BLaER1 (cell line): ENCODE measurements around the gene KNCN.

ENCODE experiments used
- H3K27ac ChIP-seq: shearing (Covaris generic); formaldehyde crosslinking; 2 replicates; pipeline ENCODE4 v1.8.1; 2022
- H3K27me3 ChIP-seq: shearing (Covaris generic); formaldehyde crosslinking; 2 replicates; pipeline ENCODE4 v1.8.1; 2022
- H3K36me3 ChIP-seq: shearing (Covaris generic); formaldehyde crosslinking; 2 replicates; pipeline ENCODE4 v1.8.1; 2022
- H3K4me1 ChIP-seq: shearing (Covaris generic); formaldehyde crosslinking; 2 replicates; pipeline ENCODE4 v1.8.1; 2022
- H3K4me2 ChIP-seq: shearing (Covaris generic); formaldehyde crosslinking; 2 replicates; pipeline ENCODE4 v1.8.1; 2022
- H3K4me3 ChIP-seq: shearing (Covaris generic); formaldehyde crosslinking; 2 replicates; pipeline ENCODE4 v1.8.1; 2022
- H3K9ac ChIP-seq: shearing (Covaris generic); formaldehyde crosslinking; 2 replicates; pipeline ENCODE4 v1.8.1; 2022
- H3K9me3 ChIP-seq: shearing (Covaris generic); formaldehyde crosslinking; 2 replicates; pipeline ENCODE4 v1.8.1; 2022
- H4K20me1 ChIP-seq: shearing (Covaris generic); formaldehyde crosslinking; 2 replicates; pipeline ENCODE4 v1.8.1; 2022
- Cebpa-rat ChIP-seq: shearing (Covaris generic); IDR thresholded peaks from 2 replicates; pipeline ENCODE4 v1.8.1; 2022

The KNCN gene

DNA sequence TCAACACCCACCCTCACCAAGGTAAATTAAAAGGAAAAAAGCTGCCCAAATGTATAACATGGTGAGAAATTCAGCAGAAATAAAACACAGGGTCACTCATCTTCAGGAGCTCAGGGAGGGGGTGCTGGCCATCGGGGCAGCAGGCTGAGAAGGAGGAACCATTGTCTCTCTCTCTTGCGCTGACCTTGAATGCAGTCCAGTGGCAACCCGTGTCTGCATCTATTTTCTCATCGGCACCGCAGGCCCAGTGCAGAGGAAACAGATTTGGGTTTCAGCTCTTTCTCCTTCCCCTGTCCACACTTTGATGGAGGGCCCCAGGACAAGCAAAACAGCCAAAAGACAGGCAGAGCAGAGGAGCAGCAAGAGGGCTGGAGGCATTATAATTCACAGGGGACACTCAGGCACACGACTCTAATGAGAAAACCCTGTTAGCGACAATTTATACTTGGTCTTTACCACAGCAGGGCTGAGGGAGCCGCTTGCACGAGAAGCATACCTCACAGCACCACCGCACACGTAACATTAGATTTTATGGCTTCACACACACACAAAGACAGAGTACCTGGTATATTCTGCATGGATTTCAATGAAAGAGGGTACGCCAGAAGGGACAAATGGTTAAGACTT lies 34.0 kb upstream of the KNCN start:
- Histone ChIP-seq H4K20me1 (no peaks in the 10 kb centered on the region), H3K4me3 (no peak overlapping the region), H3K4me1 (no peaks in the 10 kb centered on the region), H3K36me3 (peaks cover 90% of the 10 kb centered on the region), H3K27me3 (no peaks in the 10 kb centered on the region), H3K9me3 (peaks cover 3% of the 10 kb centered on the region; the same call in 1 of the 2 replicates), H3K9ac (no peak overlapping the region), H3K4me2 (no peak overlapping the region), H3K27ac (no peak overlapping the region)
- no peak for TF ChIP-seq Cebpa-rat

DNA sequence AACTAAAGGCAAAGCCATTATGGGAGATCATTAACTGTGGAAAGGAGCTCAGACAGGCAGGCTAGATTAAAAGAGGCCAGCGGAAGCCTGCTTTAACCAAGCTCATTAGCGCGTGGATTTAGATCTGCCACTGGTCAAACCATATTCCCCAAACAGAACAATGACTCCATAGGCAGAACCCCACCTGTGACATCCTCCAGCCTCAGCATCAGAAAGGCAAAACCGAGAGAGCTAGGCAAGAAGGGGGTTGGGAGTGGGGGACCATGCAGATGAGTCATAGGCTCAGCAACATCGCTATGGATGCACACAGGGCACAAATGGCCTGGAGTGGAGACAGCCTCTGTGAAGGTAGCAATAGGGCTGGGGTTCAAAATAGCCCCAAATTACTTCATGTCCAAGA lies 32.0 kb upstream of the KNCN start:
- H3K9me3 ChIP-seq: no peaks in the 10 kb centered on the region
- H3K4me3 ChIP-seq: no peak overlapping the region
- H3K4me1 ChIP-seq: no peaks in the 10 kb centered on the region
- H3K36me3 ChIP-seq: peaks cover 92% of the 10 kb centered on the region
- H4K20me1 ChIP-seq: no peaks in the 10 kb centered on the region
- no peaks in the 10 kb centered on the region for H3K27me3 ChIP-seq
- no peak overlapping the region for H3K4me2 ChIP-seq
- no peak overlapping the region for H3K9ac ChIP-seq
- no peak for TF ChIP-seq Cebpa-rat
- no peak overlapping the region for H3K27ac ChIP-seq

DNA sequence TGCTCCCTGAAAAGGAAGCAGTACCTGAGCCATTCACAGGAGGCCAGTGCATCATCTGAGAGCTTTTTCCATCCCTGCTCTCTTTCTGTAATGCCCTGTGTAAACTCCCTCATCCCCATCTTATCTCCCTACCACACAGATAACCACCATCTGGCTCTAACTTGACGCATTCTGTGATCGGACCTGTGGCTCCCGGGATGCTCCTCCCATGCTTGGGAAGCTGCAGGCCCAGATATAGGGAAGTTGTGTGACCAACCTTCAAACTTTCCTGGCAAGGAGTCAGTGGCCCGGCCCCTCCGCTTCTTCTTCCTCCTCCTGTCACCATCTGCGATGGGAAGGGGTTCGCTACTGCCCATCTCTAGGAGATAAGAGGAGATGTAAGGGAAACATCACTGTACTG lies 31.5 kb upstream of the KNCN start:
- H4K20me1 ChIP-seq: no peaks in the 10 kb centered on the region
- no peak overlapping the region for H3K27ac ChIP-seq
- no peak overlapping the region for H3K4me3 ChIP-seq
- H3K9ac ChIP-seq: no peak overlapping the region
- no peak overlapping the region for H3K4me2 ChIP-seq
- no peaks in the 10 kb centered on the region for H3K4me1 ChIP-seq
- H3K9me3 ChIP-seq: no peaks in the 10 kb centered on the region
- peaks cover 97% of the 10 kb centered on the region for H3K36me3 ChIP-seq
- no peaks in the 10 kb centered on the region for H3K27me3 ChIP-seq
- TF ChIP-seq Cebpa-rat: no peak

DNA sequence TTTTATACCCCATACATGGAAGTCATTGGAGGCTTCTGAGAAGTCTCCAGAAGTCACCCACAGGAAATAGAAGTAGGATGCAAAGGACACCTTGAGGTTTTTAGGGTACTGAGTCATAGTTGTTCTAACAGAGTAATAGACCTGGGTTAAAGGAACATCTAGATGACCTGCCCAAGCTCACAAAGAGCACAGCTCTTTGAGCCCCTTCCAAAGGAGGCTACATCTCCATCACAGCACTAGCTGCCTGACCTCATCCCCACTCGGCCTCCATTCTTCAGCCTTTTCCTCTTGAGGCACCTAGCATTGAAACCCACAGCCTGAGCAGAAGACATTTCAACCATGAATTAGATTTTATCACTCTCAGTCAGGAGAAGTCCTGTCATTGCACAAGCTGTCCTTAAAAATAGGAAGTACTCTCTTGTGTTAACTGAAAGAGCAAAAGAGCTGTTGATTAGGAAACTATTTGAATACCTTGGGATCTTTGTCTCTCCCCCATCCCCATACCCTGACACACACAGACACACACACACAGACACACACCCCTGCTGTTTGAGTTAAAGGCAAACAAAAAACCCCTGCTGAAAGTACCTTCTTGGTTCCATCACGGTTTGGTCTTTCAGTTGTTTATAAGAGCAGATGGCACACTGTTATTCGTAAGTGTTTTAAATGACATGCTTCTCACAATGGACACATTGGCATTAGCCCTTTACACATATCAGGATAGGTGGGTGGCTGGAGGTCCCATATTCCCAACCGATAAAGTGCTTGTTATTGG lies 30.4 kb upstream of the KNCN start:
- H4K20me1 ChIP-seq: no peaks in the 10 kb centered on the region
- H3K36me3 ChIP-seq: peaks cover 98% of the 10 kb centered on the region
- H3K9me3 ChIP-seq: no peaks in the 10 kb centered on the region

DNA sequence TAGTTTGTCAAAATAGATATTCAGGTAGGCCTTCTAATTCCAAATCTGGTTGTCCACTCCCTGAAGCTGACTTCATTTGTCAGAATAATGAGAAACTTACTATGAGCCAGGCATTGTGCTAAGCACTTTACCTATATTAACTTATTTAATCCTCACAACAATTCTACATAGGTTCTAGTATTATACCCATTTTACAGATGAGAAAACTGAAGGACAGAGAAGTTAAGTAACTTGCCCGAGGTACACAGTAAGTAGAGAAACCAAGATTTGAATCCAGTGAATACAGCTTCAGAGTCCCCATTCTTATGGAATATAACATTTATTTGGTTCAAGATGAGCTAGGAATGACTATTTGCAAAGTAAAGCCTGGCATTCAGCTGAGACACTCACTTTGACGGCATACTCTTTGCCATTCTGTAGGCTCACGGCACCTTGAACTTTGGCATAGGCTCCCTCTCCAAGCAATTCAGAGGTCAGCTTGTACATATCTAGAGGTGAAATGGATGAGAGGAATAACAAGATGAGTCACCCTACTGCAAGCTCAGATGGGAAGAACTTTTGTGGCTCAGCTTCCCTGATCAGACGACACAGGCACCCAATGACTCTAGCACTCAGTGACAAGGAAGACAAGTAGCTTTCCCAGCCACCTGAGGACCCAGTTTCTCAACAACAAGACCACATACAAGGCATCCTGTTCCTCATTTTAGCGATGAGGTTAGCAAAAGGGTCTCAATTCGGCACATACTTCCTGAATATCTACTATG lies 28.9 kb upstream of the KNCN start:
- Histone ChIP-seq H3K9me3 (no peaks in the 10 kb centered on the region), H3K27ac (no peak overlapping the region)

More for the DNA sequence above, 30.4 kb upstream of the KNCN start:
- Histone ChIP-seq H3K4me2 (no peak overlapping the region), H3K9ac (no peak overlapping the region), H3K27me3 (no peaks in the 10 kb centered on the region), H3K4me3 (no peak overlapping the region), H3K4me1 (no peaks in the 10 kb centered on the region), H3K27ac (no peak overlapping the region)
- no peak for TF ChIP-seq Cebpa-rat

DNA sequence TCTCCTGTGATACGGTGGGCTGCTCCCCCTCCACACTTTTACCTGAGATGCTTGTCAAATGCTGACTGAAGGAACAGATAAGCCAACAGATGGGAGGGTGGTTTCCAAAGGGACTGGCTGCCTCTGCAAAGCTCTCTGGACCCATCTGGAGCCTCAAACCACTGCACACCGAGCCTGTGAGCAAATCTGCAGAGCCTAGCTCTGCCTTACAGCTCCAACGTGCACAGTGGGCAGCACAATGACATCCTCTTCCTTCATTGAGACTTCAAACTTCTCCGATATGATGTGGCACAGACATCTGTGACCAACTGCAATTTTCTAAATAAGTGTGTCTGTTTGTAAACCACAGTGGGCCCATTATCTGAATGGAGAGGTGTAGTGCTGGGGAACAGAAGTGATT lies 26.2 kb upstream of the KNCN start:
- no peak overlapping the region for H3K9ac ChIP-seq
- H3K9me3 ChIP-seq: no peaks in the 10 kb centered on the region
- no peak overlapping the region for H3K4me2 ChIP-seq
- no peaks in the 10 kb centered on the region for H3K27me3 ChIP-seq
- peaks cover 93% of the 10 kb centered on the region for H3K36me3 ChIP-seq
- no peak overlapping the region for H3K4me3 ChIP-seq
- no peak for TF ChIP-seq Cebpa-rat
- no peaks in the 10 kb centered on the region for H4K20me1 ChIP-seq
- H3K27ac ChIP-seq: no peak overlapping the region
- H3K4me1 ChIP-seq: no peaks in the 10 kb centered on the region

More for the DNA sequence above, 28.9 kb upstream of the KNCN start:
- Histone ChIP-seq H3K27me3 (no peaks in the 10 kb centered on the region), H3K4me3 (no peak overlapping the region), H3K9ac (no peak overlapping the region), H3K4me1 (no peaks in the 10 kb centered on the region), H3K4me2 (no peak overlapping the region), H3K36me3 (peaks cover 97% of the 10 kb centered on the region), H4K20me1 (no peaks in the 10 kb centered on the region)
- no peak for TF ChIP-seq Cebpa-rat

DNA sequence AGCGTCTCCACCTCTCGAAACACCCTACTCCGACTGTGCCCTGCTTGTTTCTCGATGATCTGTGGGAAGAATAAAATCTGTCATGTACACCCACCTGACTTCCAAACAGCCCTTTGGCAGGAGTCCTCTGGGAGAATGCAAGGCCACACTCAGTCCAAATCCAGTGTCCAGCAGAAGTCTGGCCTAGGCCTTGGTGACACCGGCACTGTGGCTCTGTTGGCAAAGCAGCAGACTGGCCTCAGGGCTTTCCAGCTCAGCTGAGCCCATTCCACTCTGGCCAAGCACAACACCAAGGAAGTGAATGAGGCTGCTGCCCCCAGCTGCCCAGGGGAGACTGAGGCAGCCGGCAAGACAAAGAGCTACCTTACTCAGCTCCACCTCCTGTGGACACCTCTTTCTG lies 25.1 kb upstream of the KNCN start:
- Histone ChIP-seq H3K9ac (no peak overlapping the region), H3K27ac (no peak overlapping the region), H3K4me2 (no peak overlapping the region), H3K36me3 (peaks cover 88% of the 10 kb centered on the region), H3K27me3 (no peaks in the 10 kb centered on the region), H4K20me1 (no peaks in the 10 kb centered on the region), H3K4me1 (no peaks in the 10 kb centered on the region), H3K4me3 (no peak overlapping the region), H3K9me3 (no peaks in the 10 kb centered on the region)
- TF ChIP-seq Cebpa-rat: no peak

DNA sequence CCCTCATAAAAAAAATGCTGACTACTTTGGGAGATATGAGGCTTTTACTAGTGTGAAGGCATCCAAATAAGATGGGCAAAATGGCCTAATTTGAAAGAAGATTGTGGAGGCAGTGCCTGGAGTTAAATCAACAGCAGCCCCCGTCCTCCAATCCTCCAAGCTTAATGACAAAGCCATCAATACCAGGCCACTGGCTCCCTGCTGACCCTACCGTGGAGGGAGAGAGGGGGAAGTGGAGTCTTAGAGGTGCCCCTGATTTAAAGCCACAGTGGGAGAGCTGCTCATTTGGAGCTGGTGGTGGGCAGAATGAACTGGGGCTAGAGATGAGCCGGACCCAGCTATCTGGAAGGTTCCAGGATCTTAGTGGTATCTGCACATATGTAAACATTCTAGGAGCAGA lies 24.3 kb upstream of the KNCN start:
- Histone ChIP-seq H3K9ac (no peak overlapping the region), H3K4me3 (no peak overlapping the region), H3K4me1 (no peaks in the 10 kb centered on the region), H3K36me3 (peaks cover 80% of the 10 kb centered on the region), H3K9me3 (no peaks in the 10 kb centered on the region), H3K27me3 (no peaks in the 10 kb centered on the region), H3K27ac (no peak overlapping the region), H3K4me2 (no peak overlapping the region), H4K20me1 (no peaks in the 10 kb centered on the region)
- no peak for TF ChIP-seq Cebpa-rat

DNA sequence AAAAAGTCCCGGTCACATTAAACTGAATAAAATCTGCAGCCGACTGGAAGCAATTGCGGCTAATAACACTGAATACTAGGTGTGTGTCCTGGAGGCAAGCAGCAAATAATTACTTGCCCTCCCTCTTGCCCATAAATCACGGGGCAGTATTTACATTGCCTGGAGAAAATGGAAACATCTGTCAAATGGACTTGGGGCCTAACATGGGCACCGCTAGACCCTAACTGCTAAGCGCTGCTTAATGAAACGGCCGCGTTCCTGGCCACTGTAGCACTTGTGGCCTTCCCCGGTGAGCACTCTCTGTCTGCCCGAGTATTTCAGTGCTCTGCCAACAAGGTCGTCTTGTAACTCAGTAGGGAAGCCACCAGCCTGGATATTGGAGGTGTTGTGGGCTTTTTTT lies 23.9 kb upstream of the KNCN start:
- no peaks in the 10 kb centered on the region for H3K27me3 ChIP-seq
- H3K9me3 ChIP-seq: no peaks in the 10 kb centered on the region
- H3K4me3 ChIP-seq: no peak overlapping the region
- H3K36me3 ChIP-seq: peaks cover 78% of the 10 kb centered on the region
- H3K27ac ChIP-seq: no peak overlapping the region
- TF ChIP-seq Cebpa-rat: no peak
- H4K20me1 ChIP-seq: no peaks in the 10 kb centered on the region
- no peak overlapping the region for H3K4me2 ChIP-seq
- no peak overlapping the region for H3K9ac ChIP-seq
- no peaks in the 10 kb centered on the region for H3K4me1 ChIP-seq

DNA sequence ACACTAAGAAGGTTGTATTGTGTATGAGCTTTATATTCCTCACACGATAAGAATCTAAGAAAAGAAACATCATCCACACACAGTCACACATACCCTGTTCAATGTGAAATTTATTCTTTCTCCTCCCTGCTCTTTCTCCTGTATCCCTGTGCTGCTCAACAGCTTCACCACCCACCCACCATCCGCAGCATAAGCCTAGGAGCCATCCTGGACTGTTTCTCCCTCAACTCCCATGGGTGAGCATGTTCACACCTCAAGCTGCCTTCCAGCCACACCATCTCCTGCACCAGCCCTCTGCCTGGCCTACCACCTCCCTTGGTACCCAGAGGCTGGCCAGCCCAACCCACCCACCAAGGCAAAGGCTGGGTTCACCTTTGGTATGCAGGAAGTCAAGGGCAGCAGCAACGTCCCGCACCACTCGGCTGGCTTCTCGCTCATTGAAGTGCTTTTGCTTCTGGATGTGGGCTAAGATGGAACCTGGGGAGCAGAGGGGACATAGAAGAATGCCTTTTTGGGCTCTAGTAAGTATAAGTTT lies 20.3 kb upstream of the KNCN start:
- Histone ChIP-seq H3K9ac (no peak overlapping the region), H3K4me1 (no peaks in the 10 kb centered on the region), H3K27me3 (no peaks in the 10 kb centered on the region), H3K4me3 (no peak overlapping the region), H3K4me2 (no peak overlapping the region), H3K36me3 (peaks cover 56% of the 10 kb centered on the region; the same call in 1 of the 2 replicates), H3K9me3 (no peaks in the 10 kb centered on the region), H4K20me1 (no peaks in the 10 kb centered on the region), H3K27ac (no peak overlapping the region)
- no peak for TF ChIP-seq Cebpa-rat
